HEK293 (cell line): ENCODE data around the gene LRP5.

ENCODE experiments used
- CTCF ChIA-PET: fragments of 350-600 bp; formaldehyde crosslinking; extraction: SDS; loops from one replicate; lab custom pipeline; 2021; ENCODE audit warnings: antibody characterized with exemption; lab: Yijun Ruan, JAX
- POLR2A ChIA-PET: fragments of 300-600 bp; formaldehyde crosslinking; extraction: SDS; loops from one replicate; lab custom pipeline; 2020; ENCODE audit warnings: antibody characterized with exemption, inconsistent platforms; lab: Yijun Ruan, JAX
- H3K27ac ChIP-seq: fragments of 200-500 bp; sonication (Bioruptor generic); 2 replicates; pipeline ENCODE4 v1.5.1; 2014; ENCODE audit warnings: low read depth, low read length, control low read depth, inconsistent platforms; ENCODE audit errors: extremely low read depth
- H3K36me3 ChIP-seq, 2 experiments: fragments of 200-500 bp in 1 of 2; sonication (Bioruptor generic) in 1 of 2; 1 replicate in 1 of 2; 2 replicates in 1 of 2; pipeline ENCODE4 v1.5.1; 2014 to 2017; ENCODE audit warnings: inconsistent platforms in 2 of 2, low read length in 2 of 2; ENCODE audit not compliant: control insufficient read depth in 2 of 2, insufficient read depth in 1 of 2
- H3K4me1 ChIP-seq: fragments of 200-500 bp; sonication (Bioruptor generic); 2 replicates; pipeline ENCODE4 v1.5.1; 2014; ENCODE audit warnings: mild to moderate bottlenecking, low read length, inconsistent platforms; ENCODE audit not compliant: control insufficient read depth, insufficient read depth
- H3K4me3 ChIP-seq: 2 replicates; pipeline ENCODE4 v1.5.1; 2011; ENCODE audit warnings: low read depth, mild to moderate bottlenecking, control low read depth, low read length, moderate library complexity
- H3K9me3 ChIP-seq: fragments of 200-500 bp; sonication (Bioruptor generic); 2 replicates; pipeline ENCODE4 v1.5.1; 2014; ENCODE audit warnings: low read depth, low read length, inconsistent platforms; ENCODE audit not compliant: control insufficient read depth, insufficient read depth
- GFI1B ChIP-seq: fragments of 450-650 bp; formaldehyde crosslinking; IDR thresholded peaks from 2 replicates; pipeline ENCODE4 v1.5.1; 2016; ENCODE audit warnings: missing biosample characterization, missing genetic modification characterization
- HOXD13 ChIP-seq: sonication (generic); formaldehyde crosslinking; IDR thresholded peaks from 2 replicates; pipeline ENCODE4 v1.8.0; 2022; ENCODE audit warnings: missing genetic modification reagents, borderline replicate concordance
- KLF7 ChIP-seq: fragments of 450-650 bp; formaldehyde crosslinking; IDR thresholded peaks from 2 replicates; pipeline ENCODE4 v1.5.1; 2016; ENCODE audit warnings: missing biosample characterization, missing genetic modification characterization, borderline replicate concordance
- TCF7L2 ChIP-seq: IDR thresholded peaks from 2 replicates; pipeline ENCODE4 v1.6.1; 2011; ENCODE audit warnings: low read depth, mild to moderate bottlenecking, inconsistent platforms, low read length, moderate library complexity, borderline replicate concordance
- ZBTB7A ChIP-seq: fragments of 450-650 bp; formaldehyde crosslinking; IDR thresholded peaks from 2 replicates; pipeline ENCODE4 v1.5.1; 2016; ENCODE audit warnings: low read depth, missing biosample characterization, missing genetic modification characterization
- ZNF292 ChIP-seq: fragments of 450-650 bp; formaldehyde crosslinking; IDR thresholded peaks from 2 replicates; pipeline ENCODE4 v1.5.1; 2016; ENCODE audit warnings: low read depth, missing biosample characterization, missing genetic modification characterization, borderline replicate concordance
- ZNF423 ChIP-seq: fragments of 450-650 bp; formaldehyde crosslinking; IDR thresholded peaks from 2 replicates; pipeline ENCODE4 v1.5.1; 2016; ENCODE audit warnings: missing biosample characterization, missing genetic modification characterization
- ZNF561 ChIP-seq: fragments of 450-650 bp; IDR thresholded peaks from 2 replicates; pipeline ENCODE4 v1.5.1; 2018; ENCODE audit warnings: missing biosample characterization, missing genetic modification characterization, borderline replicate concordance
- ZNF792 ChIP-seq: fragments of 450-650 bp; formaldehyde crosslinking; IDR thresholded peaks from 2 replicates; pipeline ENCODE4 v1.5.1; 2016; ENCODE audit warnings: missing biosample characterization, missing genetic modification characterization
- ZSCAN23 ChIP-seq: fragments of 450-650 bp; formaldehyde crosslinking; IDR thresholded peaks from 2 replicates; pipeline ENCODE4 v1.5.1; 2016; ENCODE audit warnings: missing biosample characterization, missing genetic modification characterization
- TF ChIP-seq, protein P1 (sequence below): fragments of 450-650 bp; formaldehyde crosslinking; IDR thresholded peaks from 2 replicates; pipeline ENCODE4 v1.5.1; 2016; ENCODE audit warnings: missing biosample characterization, missing genetic modification characterization, borderline replicate concordance
- TF ChIP-seq, protein P2 (sequence below): fragments of 450-650 bp; formaldehyde crosslinking; conservative IDR thresholded peaks from 2 replicates; pipeline ENCODE4 v1.5.1; 2016; ENCODE audit warnings: low read depth, missing biosample characterization, missing genetic modification characterization
- TF ChIP-seq, protein P3 (sequence below): fragments of 450-650 bp; formaldehyde crosslinking; IDR thresholded peaks from 2 replicates; pipeline ENCODE4 v1.5.1; 2016; ENCODE audit warnings: missing biosample characterization, missing genetic modification characterization
- TF ChIP-seq, protein P4 (sequence below): fragments of 450-650 bp; formaldehyde crosslinking; IDR thresholded peaks from 2 replicates; pipeline ENCODE4 v1.5.1; 2017; ENCODE audit warnings: missing biosample characterization, missing genetic modification characterization
- TF ChIP-seq, protein P5 (sequence below): fragments of 450-650 bp; formaldehyde crosslinking; IDR thresholded peaks from 2 replicates; pipeline ENCODE4 v1.5.1; 2016; ENCODE audit warnings: missing biosample characterization, missing genetic modification characterization

The LRP5 gene

DNA sequence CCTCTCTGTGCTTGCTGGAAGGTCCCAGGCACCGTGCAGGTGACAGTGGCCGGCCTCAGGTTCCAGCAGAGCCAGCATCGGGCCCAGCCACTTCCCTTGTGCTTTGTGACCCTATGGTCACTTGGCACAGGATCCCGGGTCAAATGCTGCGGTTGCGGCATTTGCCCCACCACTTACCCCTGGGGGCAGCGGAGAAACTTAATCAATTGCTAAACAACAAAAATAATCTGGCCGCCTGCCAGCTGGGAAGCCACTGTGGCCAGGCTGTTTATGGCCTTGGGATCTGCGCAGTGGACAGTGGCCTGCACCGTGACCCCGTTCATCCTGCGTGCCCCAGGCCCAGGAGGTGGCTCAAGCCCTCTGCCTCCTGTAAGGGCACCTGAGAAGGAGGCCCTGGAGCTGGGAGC is 65.0 kb downstream of the LRP5 start:
- no peaks in the 10 kb centered on the region for H3K4me1 ChIP-seq
- CTCF ChIA-PET = no interaction called here
- no peak for TF ChIP-seq ZNF561 (tag by site-specific recombination)
- no peak for TF ChIP-seq GFI1B (tag by site-specific recombination)
- no peak for TF ChIP-seq TCF7L2
- TF ChIP-seq, protein P1, sequence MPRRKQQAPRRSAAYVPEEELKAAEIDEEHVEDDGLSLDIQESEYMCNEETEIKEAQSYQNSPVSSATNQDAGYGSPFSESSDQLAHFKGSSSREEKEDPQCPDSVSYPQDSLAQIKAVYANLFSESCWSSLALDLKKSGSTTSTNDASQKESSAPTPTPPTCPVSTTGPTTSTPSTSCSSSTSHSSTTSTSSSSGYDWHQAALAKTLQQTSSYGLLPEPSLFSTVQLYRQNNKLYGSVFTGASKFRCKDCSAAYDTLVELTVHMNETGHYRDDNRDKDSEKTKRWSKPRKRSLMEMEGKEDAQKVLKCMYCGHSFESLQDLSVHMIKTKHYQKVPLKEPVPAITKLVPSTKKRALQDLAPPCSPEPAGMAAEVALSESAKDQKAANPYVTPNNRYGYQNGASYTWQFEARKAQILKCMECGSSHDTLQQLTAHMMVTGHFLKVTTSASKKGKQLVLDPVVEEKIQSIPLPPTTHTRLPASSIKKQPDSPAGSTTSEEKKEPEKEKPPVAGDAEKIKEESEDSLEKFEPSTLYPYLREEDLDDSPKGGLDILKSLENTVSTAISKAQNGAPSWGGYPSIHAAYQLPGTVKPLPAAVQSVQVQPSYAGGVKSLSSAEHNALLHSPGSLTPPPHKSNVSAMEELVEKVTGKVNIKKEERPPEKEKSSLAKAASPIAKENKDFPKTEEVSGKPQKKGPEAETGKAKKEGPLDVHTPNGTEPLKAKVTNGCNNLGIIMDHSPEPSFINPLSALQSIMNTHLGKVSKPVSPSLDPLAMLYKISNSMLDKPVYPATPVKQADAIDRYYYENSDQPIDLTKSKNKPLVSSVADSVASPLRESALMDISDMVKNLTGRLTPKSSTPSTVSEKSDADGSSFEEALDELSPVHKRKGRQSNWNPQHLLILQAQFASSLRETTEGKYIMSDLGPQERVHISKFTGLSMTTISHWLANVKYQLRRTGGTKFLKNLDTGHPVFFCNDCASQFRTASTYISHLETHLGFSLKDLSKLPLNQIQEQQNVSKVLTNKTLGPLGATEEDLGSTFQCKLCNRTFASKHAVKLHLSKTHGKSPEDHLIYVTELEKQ (tag by site-specific recombination) = no peak
- TF ChIP-seq, protein P2, sequence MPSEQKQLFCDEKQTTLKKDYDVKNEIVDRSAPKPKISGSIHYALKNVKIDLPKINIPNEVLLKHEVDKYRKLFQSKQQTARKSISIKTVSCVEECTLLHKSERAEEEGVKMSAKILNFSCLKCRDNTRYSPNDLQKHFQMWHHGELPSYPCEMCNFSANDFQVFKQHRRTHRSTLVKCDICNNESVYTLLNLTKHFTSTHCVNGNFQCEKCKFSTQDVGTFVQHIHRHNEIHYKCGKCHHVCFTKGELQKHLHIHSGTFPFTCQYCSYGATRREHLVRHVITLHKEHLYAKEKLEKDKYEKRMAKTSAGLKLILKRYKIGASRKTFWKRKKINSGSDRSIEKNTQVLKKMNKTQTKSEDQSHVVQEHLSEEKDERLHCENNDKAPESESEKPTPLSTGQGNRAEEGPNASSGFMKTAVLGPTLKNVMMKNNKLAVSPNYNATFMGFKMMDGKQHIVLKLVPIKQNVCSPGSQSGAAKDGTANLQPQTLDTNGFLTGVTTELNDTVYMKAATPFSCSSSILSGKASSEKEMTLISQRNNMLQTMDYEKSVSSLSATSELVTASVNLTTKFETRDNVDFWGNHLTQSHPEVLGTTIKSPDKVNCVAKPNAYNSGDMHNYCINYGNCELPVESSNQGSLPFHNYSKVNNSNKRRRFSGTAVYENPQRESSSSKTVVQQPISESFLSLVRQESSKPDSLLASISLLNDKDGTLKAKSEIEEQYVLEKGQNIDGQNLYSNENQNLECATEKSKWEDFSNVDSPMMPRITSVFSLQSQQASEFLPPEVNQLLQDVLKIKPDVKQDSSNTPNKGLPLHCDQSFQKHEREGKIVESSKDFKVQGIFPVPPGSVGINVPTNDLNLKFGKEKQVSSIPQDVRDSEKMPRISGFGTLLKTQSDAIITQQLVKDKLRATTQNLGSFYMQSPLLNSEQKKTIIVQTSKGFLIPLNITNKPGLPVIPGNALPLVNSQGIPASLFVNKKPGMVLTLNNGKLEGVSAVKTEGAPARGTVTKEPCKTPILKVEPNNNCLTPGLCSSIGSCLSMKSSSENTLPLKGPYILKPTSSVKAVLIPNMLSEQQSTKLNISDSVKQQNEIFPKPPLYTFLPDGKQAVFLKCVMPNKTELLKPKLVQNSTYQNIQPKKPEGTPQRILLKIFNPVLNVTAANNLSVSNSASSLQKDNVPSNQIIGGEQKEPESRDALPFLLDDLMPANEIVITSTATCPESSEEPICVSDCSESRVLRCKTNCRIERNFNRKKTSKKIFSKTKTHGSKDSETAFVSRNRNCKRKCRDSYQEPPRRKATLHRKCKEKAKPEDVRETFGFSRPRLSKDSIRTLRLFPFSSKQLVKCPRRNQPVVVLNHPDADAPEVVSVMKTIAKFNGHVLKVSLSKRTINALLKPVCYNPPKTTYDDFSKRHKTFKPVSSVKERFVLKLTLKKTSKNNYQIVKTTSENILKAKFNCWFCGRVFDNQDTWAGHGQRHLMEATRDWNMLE = no peak
- no peak for TF ChIP-seq ZNF792 (tag by site-specific recombination)
- TF ChIP-seq, protein P3, sequence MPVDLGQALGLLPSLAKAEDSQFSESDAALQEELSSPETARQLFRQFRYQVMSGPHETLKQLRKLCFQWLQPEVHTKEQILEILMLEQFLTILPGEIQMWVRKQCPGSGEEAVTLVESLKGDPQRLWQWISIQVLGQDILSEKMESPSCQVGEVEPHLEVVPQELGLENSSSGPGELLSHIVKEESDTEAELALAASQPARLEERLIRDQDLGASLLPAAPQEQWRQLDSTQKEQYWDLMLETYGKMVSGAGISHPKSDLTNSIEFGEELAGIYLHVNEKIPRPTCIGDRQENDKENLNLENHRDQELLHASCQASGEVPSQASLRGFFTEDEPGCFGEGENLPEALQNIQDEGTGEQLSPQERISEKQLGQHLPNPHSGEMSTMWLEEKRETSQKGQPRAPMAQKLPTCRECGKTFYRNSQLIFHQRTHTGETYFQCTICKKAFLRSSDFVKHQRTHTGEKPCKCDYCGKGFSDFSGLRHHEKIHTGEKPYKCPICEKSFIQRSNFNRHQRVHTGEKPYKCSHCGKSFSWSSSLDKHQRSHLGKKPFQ (tag by site-specific recombination) = no peak
- TF ChIP-seq ZSCAN23 (tag by site-specific recombination) = no peak
- TF ChIP-seq HOXD13 (CRISPR knock-in tag) = no peak
- no peak for TF ChIP-seq ZNF423
- TF ChIP-seq, protein P4, sequence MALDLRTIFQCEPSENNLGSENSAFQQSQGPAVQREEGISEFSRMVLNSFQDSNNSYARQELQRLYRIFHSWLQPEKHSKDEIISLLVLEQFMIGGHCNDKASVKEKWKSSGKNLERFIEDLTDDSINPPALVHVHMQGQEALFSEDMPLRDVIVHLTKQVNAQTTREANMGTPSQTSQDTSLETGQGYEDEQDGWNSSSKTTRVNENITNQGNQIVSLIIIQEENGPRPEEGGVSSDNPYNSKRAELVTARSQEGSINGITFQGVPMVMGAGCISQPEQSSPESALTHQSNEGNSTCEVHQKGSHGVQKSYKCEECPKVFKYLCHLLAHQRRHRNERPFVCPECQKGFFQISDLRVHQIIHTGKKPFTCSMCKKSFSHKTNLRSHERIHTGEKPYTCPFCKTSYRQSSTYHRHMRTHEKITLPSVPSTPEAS (tag by site-specific recombination) = no peak
- TF ChIP-seq ZBTB7A (tag by site-specific recombination) = no peak
- no peak for TF ChIP-seq KLF7 (tag by site-specific recombination)
- TF ChIP-seq, all 188 proteins: peak for 0
- Histone ChIP-seq H3K4me3 (no peak overlapping the region), H3K36me3 (peaks cover 0 to 3% of the 10 kb centered on the region in 2 experiments; a peak in 1 of 3 replicates), H3K9me3 (no peaks in the 10 kb centered on the region), H3K27ac (no peak overlapping the region)
- POLR2A ChIA-PET = no interaction called here

DNA sequence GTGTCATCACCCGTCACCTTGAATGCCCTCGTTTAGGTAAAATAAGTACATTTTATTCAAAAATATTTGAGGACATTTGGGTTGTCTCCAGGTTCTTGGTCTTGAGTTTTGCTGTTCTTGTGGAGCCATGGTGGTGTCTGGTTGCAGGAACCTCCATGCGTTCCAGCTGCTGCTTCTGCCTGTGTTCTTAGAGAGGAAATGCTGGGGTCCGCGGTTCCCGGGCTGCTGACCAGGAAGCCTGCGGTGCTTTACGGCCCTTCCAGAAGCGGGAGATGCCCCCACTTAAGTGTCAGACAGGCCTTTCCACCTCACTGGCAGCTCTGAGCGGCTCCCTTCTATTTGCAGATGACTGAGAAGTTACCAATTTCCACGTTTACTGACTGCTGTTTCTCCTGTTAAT is 66.8 kb downstream of the LRP5 start:
- ChIA-PET POLR2A (no interaction called here), CTCF (no interaction called here)
- Histone ChIP-seq H3K9me3 (no peaks in the 10 kb centered on the region), H3K27ac (no peak overlapping the region), H3K4me3 (no peak overlapping the region), H3K4me1 (no peaks in the 10 kb centered on the region), H3K36me3 (peaks cover 0 to 3% of the 10 kb centered on the region in 2 experiments; a peak in 1 of 3 replicates)
- TF ChIP-seq ZNF292 (tag by site-specific recombination) = no peak
- TF ChIP-seq, protein P1 (tag by site-specific recombination) = no peak
- TF ChIP-seq, protein P5, sequence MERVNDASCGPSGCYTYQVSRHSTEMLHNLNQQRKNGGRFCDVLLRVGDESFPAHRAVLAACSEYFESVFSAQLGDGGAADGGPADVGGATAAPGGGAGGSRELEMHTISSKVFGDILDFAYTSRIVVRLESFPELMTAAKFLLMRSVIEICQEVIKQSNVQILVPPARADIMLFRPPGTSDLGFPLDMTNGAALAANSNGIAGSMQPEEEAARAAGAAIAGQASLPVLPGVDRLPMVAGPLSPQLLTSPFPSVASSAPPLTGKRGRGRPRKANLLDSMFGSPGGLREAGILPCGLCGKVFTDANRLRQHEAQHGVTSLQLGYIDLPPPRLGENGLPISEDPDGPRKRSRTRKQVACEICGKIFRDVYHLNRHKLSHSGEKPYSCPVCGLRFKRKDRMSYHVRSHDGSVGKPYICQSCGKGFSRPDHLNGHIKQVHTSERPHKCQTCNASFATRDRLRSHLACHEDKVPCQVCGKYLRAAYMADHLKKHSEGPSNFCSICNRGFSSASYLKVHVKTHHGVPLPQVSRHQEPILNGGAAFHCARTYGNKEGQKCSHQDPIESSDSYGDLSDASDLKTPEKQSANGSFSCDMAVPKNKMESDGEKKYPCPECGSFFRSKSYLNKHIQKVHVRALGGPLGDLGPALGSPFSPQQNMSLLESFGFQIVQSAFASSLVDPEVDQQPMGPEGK (tag by site-specific recombination) = no peak
